CD4-positive, alpha-beta memory T cell (primary cell): ENCODE data around the gene EFCAB5. TPM values are rescaled to one million over a fixed set of nuclear protein-coding genes. Genes with fewer than 3 reads are reported as not detected.
A peak's percentile ranks its signal among the peaks of the same experiment; 100 is the strongest.

Source experiments
- CTCF ChIA-PET: fragments of 350-600 bp; sonication (Branson Sonifier 250); formaldehyde crosslinking; loops from one replicate; lab custom pipeline; 2021; ENCODE audit warnings: inconsistent platforms; ENCODE audit not compliant: partially characterized antibody; lab: Charles Lee
- POLR2A ChIA-PET: fragments of 350-600 bp; sonication (Branson Sonifier 250); formaldehyde crosslinking; loops from one replicate; lab custom pipeline; 2021; ENCODE audit not compliant: partially characterized antibody; lab: Charles Lee
- DNase-seq, 5 donors: peaks; one replicate each; pipeline versions ENCODE4 v3.0.0 to v3.0.0-alpha.2; 2020 to 2022; ENCODE audit warnings: mixed read lengths in 1 of 5
- H3K27ac ChIP-seq: one replicate; pipeline ENCODE4 v1.7.0; 2013; ENCODE audit warnings: low read depth, low read length
- H3K27me3 ChIP-seq: 2 replicates; pipeline ENCODE4 v1.7.0; 2013; ENCODE audit warnings: mild to moderate bottlenecking, low read length, moderate library complexity; ENCODE audit not compliant: insufficient read depth
- H3K36me3 ChIP-seq: 2 replicates; pipeline ENCODE4 v1.7.0; 2013; ENCODE audit warnings: mild to moderate bottlenecking, low read length, moderate library complexity; ENCODE audit not compliant: insufficient read depth
- H3K4me1 ChIP-seq: 2 replicates; pipeline ENCODE4 v1.7.0; 2013; ENCODE audit warnings: mild to moderate bottlenecking, low read length, moderate library complexity; ENCODE audit not compliant: insufficient read depth
- H3K4me3 ChIP-seq, 2 donors: one replicate each; pipeline ENCODE4 v1.7.0; 2013; ENCODE audit warnings: low read length in 2 of 2, mild to moderate bottlenecking in 1 of 2
- H3K9me3 ChIP-seq, 2 donors: one replicate each; pipeline ENCODE4 v1.7.0; 2013; ENCODE audit warnings: low read length in 2 of 2, control low read depth in 1 of 2; ENCODE audit not compliant: control insufficient read depth in 1 of 2
- H3K27ac Mint-ChIP-seq, 7 donors: one replicate each; pipeline ENCODE4 v1.8.0; 2020 to 2021; ENCODE audit warnings: mixed read lengths in 7 of 7, mild to moderate bottlenecking in 6 of 7, inconsistent platforms in 3 of 7, moderate library complexity in 3 of 7
- H3K27me3 Mint-ChIP-seq, 2 donors: one replicate each; pipeline ENCODE4 v1.8.0; 2020 to 2021; ENCODE audit warnings: mixed read lengths in 2 of 2
- H3K36me3 Mint-ChIP-seq, 2 donors: one replicate each; pipeline ENCODE4 v1.8.0; 2020 to 2021; ENCODE audit warnings: mixed read lengths in 2 of 2, inconsistent platforms in 1 of 2, mild to moderate bottlenecking in 1 of 2
- H3K4me1 Mint-ChIP-seq, 4 donors: one replicate each; pipeline ENCODE4 v1.8.0; 2020 to 2021; ENCODE audit warnings: mixed read lengths in 4 of 4, mild to moderate bottlenecking in 1 of 4
- H3K4me3 Mint-ChIP-seq, 8 donors: one replicate each; pipeline ENCODE4 v1.8.0; 2020 to 2021; ENCODE audit warnings: mixed read lengths in 8 of 8, mild to moderate bottlenecking in 7 of 8, moderate library complexity in 6 of 8, inconsistent platforms in 3 of 8
- H3K9me3 Mint-ChIP-seq, 8 donors: one replicate each; pipeline ENCODE4 v1.8.0; 2020 to 2021; ENCODE audit warnings: mixed read lengths in 8 of 8, mild to moderate bottlenecking in 5 of 8, inconsistent platforms in 3 of 8, moderate library complexity in 1 of 8
- intact Hi-C: fragments of 100-400 bp; cut with micrococcal nuclease; formaldehyde crosslinking; loops from one replicate; pipeline ENCODE4 v1.15.1; 2023
- polyA plus RNA-seq, 2 donors: library from polyadenylated mRNA; unstranded; fragments of 300-500 nt; fragmentation: Illumina TruSeq; gene quantifications; one replicate each; pipeline ENCODE4 v1.2.3, GENCODE V29; 2021
- total RNA-seq, 2 experiments: library from RNA; stranded (reverse); gene quantifications; one replicate each; pipeline ENCODE4 v1.2.3, GENCODE V29; 2021

The EFCAB5 gene
- total and polyA plus RNA-seq, 4 experiments from 2014 or later: 0.39 to 4.7 (median 1.7) TPM

GRCh38 chr17:30092886-30093285 is 151.5 kb downstream of the EFCAB5 start:
- no peaks in the 10 kb centered on the region for H3K9me3 ChIP-seq
- Mint-ChIP-seq H3K36me3 (no peaks in the 10 kb centered on the region), H3K27me3 (peaks cover 15 to 29% of the 10 kb centered on the region in 2 donors), H3K4me1 (peaks cover 0 to 8% (median 3%) of the 10 kb centered on the region in 4 donors), H3K4me3 (no peak overlapping the region), H3K27ac (no peak overlapping the region), H3K9me3 (no peaks in the 10 kb centered on the region)
- intact Hi-C loops: loop anchor here (1.0 to 10.0 kb wide), 3 partner anchors 66 to 478 kb away; no protein-coding TSS in a partner anchor
- CTCF ChIA-PET: interaction anchor here (0.9 to 4.2 kb wide), 24 partner anchors 9 to 453 kb away, joined by 3 to 77 read pairs (median 5); no protein-coding TSS in a partner anchor
- no peaks in the 10 kb centered on the region for H3K27me3 ChIP-seq
- no peak for DNase-seq
- no peaks in the 10 kb centered on the region for H3K36me3 ChIP-seq
- H3K4me1 ChIP-seq: peaks cover 6% of the 10 kb centered on the region
- POLR2A ChIA-PET: interaction anchor here (0.9 kb wide), 1 partner anchor 24 kb away, joined by 3 read pairs; the partner anchor contains the start of gene NSRP1
- H3K27ac ChIP-seq: no peak overlapping the region
- no peak overlapping the region for H3K4me3 ChIP-seq

GRCh38 chr17:30093463-30094147 is 152.2 kb downstream of the EFCAB5 start:
- Histone ChIP-seq H3K4me1 (peaks cover 6% of the 10 kb centered on the region), H3K9me3 (no peaks in the 10 kb centered on the region), H3K27me3 (no peaks in the 10 kb centered on the region), H3K27ac (no peak overlapping the region), H3K4me3 (no peak overlapping the region), H3K36me3 (no peaks in the 10 kb centered on the region)
- DNase-seq: peak; percentile 41 to 66 (median 52)
- H3K4me3 Mint-ChIP-seq: peak overlapping the region in 1 of 8 donors; percentile 24
- H3K27ac Mint-ChIP-seq: no peak overlapping the region
- peaks cover 15 to 29% of the 10 kb centered on the region in 2 donors for H3K27me3 Mint-ChIP-seq
- ChIA-PET CTCF (interaction anchor here (0.9 to 4.2 kb wide), 24 partner anchors 10 to 290 kb away, joined by 3 to 77 read pairs (median 5); no protein-coding TSS in a partner anchor), POLR2A (interaction anchor here (0.9 kb wide), 1 partner anchor 23 kb away, joined by 3 read pairs; the partner anchor contains the start of gene NSRP1)
- no peaks in the 10 kb centered on the region for H3K9me3 Mint-ChIP-seq
- H3K36me3 Mint-ChIP-seq: no peaks in the 10 kb centered on the region
- peaks cover 0 to 8% (median 3%) of the 10 kb centered on the region in 4 donors for H3K4me1 Mint-ChIP-seq
- intact Hi-C loops: loop anchor here (1.0 to 10.0 kb wide), 3 partner anchors 67 to 479 kb away; no protein-coding TSS in a partner anchor

- no peaks in the 10 kb centered on the region for H3K9me3 Mint-ChIP-seq
- H3K4me1 Mint-ChIP-seq: peaks cover 0 to 8% (median 3%) of the 10 kb centered on the region in 4 donors
- Histone ChIP-seq H3K27me3 (no peaks in the 10 kb centered on the region), H3K36me3 (no peaks in the 10 kb centered on the region), H3K27ac (no peak overlapping the region), H3K4me3 (no peak overlapping the region), H3K4me1 (peaks cover 6% of the 10 kb centered on the region), H3K9me3 (no peaks in the 10 kb centered on the region)
- peaks cover 6 to 19% of the 10 kb centered on the region in 2 donors for H3K27me3 Mint-ChIP-seq
- POLR2A ChIA-PET: no interaction called here
- no peak overlapping the region for H3K4me3 Mint-ChIP-seq
- CTCF ChIA-PET: interaction anchor here (0.7 to 3.0 kb wide), 5 partner anchors 9 to 153 kb away, joined by 3 to 26 read pairs (median 4); no protein-coding TSS in a partner anchor
- no peaks in the 10 kb centered on the region for H3K36me3 Mint-ChIP-seq
- no peak overlapping the region for H3K27ac Mint-ChIP-seq
- intact Hi-C loops: loop anchor here (10.0 kb wide), 1 partner anchor 481 kb away; no protein-coding TSS in a partner anchor
- peak in 1 of 5 donors; percentile 11 for DNase-seq
These were observed 154.2 kb downstream of the EFCAB5 start for GRCh38 chr17:30095507-30096244.

GRCh38 chr17:30101686-30102390 is 160.4 kb downstream of the EFCAB5 start:
- POLR2A ChIA-PET: no interaction called here
- H3K36me3 Mint-ChIP-seq: no peaks in the 10 kb centered on the region
- intact Hi-C loops: loop anchor here (5.0 kb wide), 2 partner anchors 190 to 615 kb away; partner anchors contain the start of gene BLMH
- H3K4me1 Mint-ChIP-seq: peaks cover 5 to 7% (median 5%) of the 10 kb centered on the region in 4 donors
- H3K9me3 Mint-ChIP-seq: no peaks in the 10 kb centered on the region
- H3K27ac Mint-ChIP-seq: no peak overlapping the region
- Histone ChIP-seq H3K4me1 (peaks cover 15% of the 10 kb centered on the region), H3K27ac (no peak overlapping the region), H3K4me3 (no peak overlapping the region), H3K9me3 (no peaks in the 10 kb centered on the region), H3K27me3 (no peaks in the 10 kb centered on the region), H3K36me3 (no peaks in the 10 kb centered on the region)
- H3K27me3 Mint-ChIP-seq: peaks cover 2 to 3% of the 10 kb centered on the region in 2 donors
- DNase-seq: peak in 1 of 5 donors; percentile 11
- CTCF ChIA-PET: interaction anchor here (1.0 to 8.1 kb wide), 3 partner anchors 9 to 52 kb away, joined by 3 to 77 read pairs (median 4); no protein-coding TSS in a partner anchor
- no peak overlapping the region for H3K4me3 Mint-ChIP-seq

GRCh38 chr17:30103921-30104320 is 162.5 kb downstream of the EFCAB5 start:
- Mint-ChIP-seq H3K4me3 (peak overlapping the region in 2 of 8 donors; percentile 2 to 18), H3K4me1 (peaks cover 5 to 7% (median 5%) of the 10 kb centered on the region in 4 donors)

More at GRCh38 chr17:30103921-30104320, 162.5 kb downstream of the EFCAB5 start:
- intact Hi-C loops: loop anchor here (1.0 to 5.0 kb wide), 6 partner anchors 21 to 613 kb away; partner anchors contain the start of gene BLMH
- ChIA-PET CTCF (interaction anchor here (0.7 to 8.1 kb wide), 35 partner anchors 8 to 722 kb away, joined by 3 to 160 read pairs (median 5); partner anchors contain the start of genes BLMH, NSRP1 and TMIGD1), POLR2A (interaction anchor here (0.8 to 2.0 kb wide), 8 partner anchors 13 to 276 kb away, joined by 3 to 10 read pairs (median 6); partner anchors contain the start of genes BLMH and NSRP1)
- Histone ChIP-seq H3K4me3 (no peak overlapping the region), H3K27ac (no peak overlapping the region), H3K36me3 (no peaks in the 10 kb centered on the region), H3K9me3 (no peaks in the 10 kb centered on the region), H3K27me3 (no peaks in the 10 kb centered on the region), H3K4me1 (peaks cover 15% of the 10 kb centered on the region)
- H3K27ac Mint-ChIP-seq: no peak overlapping the region
- H3K36me3 Mint-ChIP-seq: no peaks in the 10 kb centered on the region
- no peaks in the 10 kb centered on the region for H3K9me3 Mint-ChIP-seq
- H3K27me3 Mint-ChIP-seq: peaks cover 2% of the 10 kb centered on the region in 2 donors
- no peak for DNase-seq
